ENCODE measurements around the gene IGSF21. TPM values are rescaled to one million over a fixed set of nuclear protein-coding genes. Genes with fewer than 3 reads are reported as not detected.
"Not testable (repeated sequence)": the region's sequence is repeated elsewhere in the genome, so short reads cannot be mapped to it uniquely, and the experiment has no call there.

Gene IGSF21
- total RNA-seq, 1 experiment from 2014 or later, result 30.5 TPM

GRCh38 chr1:18160290-18160942 lies 52.8 kb downstream of the IGSF21 start:
- H3K36me3 Mint-ChIP-seq, result 0 out of 2 replicates have a peak, but pooled peaks cover 2% of the 10 kb centered on the region
- ATAC-seq (no peak), DNase-seq (ENCODE audit: low spot score) (no peak)
- H3K27ac Mint-ChIP-seq, result no peak overlapping the region
- ChIA-PET CTCF (no interaction called here), POLR2A (interaction anchor here (0.6 kb wide), 1 partner anchor 555 kb away, joined by 3 read pairs; no protein-coding TSS in a partner anchor)
- no peaks in the 10 kb centered on the region; the same call in 1 of the 2 replicates for H3K27me3 Mint-ChIP-seq (ENCODE audit: low read depth)
- H3K9me3 Mint-ChIP-seq, result no peaks in the 10 kb centered on the region
- H3K4me3 Mint-ChIP-seq, result no peak overlapping the region
- peaks cover 5% of the 10 kb centered on the region for H3K4me1 Mint-ChIP-seq
- TF ChIP-seq CREM (CRISPR knock-in tag; IDR thresholded peaks at IDR 0.05) (no peak), NR2C2 (CRISPR knock-in tag; IDR thresholded peaks at IDR 0.05) (no peak), JAZF1 (CRISPR knock-in tag; IDR thresholded peaks at IDR 0.05) (no peak), ATF6 (CRISPR knock-in tag; IDR thresholded peaks at IDR 0.05) (no peak), ZMAT4 (CRISPR knock-in tag; IDR thresholded peaks at IDR 0.05) (no peak), AR (CRISPR knock-in tag; IDR thresholded peaks at IDR 0.05) (no peak)

- Mint-ChIP-seq H3K27ac (no peak overlapping the region), H3K4me3 (no peak overlapping the region), H3K9me3 (no peaks in the 10 kb centered on the region), H3K4me1 (peaks cover 13% of the 10 kb centered on the region), H3K36me3 (0 out of 2 replicates have a peak, but pooled peaks cover 2% of the 10 kb centered on the region), H3K27me3 (ENCODE audit: low read depth) (no peaks in the 10 kb centered on the region; the same call in 1 of the 2 replicates)
- DNase-seq (ENCODE audit: low spot score) (no peak), ATAC-seq (no peak)
- POLR2A ChIA-PET, result no interaction called here
- CTCF ChIA-PET, result no interaction called here
- TF ChIP-seq ZNF219 (CRISPR knock-in tag; IDR thresholded peaks at IDR 0.05; ENCODE audit: borderline replicate concordance) (no peak), E2F1 (CRISPR knock-in tag; IDR thresholded peaks at IDR 0.05) (no peak), JUN (CRISPR knock-in tag; IDR thresholded peaks at IDR 0.05) (no peak), ZBTB21 (CRISPR knock-in tag; IDR thresholded peaks at IDR 0.05; ENCODE audit: borderline replicate concordance) (no peak), FOXJ3 (CRISPR knock-in tag; IDR thresholded peaks at IDR 0.05; ENCODE audit: borderline replicate concordance) (no peak), OVOL2 (CRISPR knock-in tag; IDR thresholded peaks at IDR 0.05; ENCODE audit: borderline replicate concordance) (no peak)
Observed at GRCh38 chr1:18161690-18162089, 54.1 kb downstream of the IGSF21 start.

GRCh38 chr1:18165640-18166039 lies 58.0 kb downstream of the IGSF21 start:
- POLR2A ChIA-PET; H3K27me3 Mint-ChIP-seq (ENCODE audit: low read depth); H3K9me3 Mint-ChIP-seq; ATAC-seq; H3K36me3 Mint-ChIP-seq; DNase-seq (ENCODE audit: low spot score); H3K4me3 Mint-ChIP-seq: not testable (repeated sequence)
- peaks cover 15% of the 10 kb centered on the region for H3K4me1 Mint-ChIP-seq
- H3K27ac Mint-ChIP-seq, result peak overlapping the region; percentile 19; the same call in 1 of the 2 replicates
- CTCF ChIA-PET, result interaction anchor here (1.2 to 1.4 kb wide), 2 partner anchors 8 to 69 kb away, joined by 3 to 5 read pairs; no protein-coding TSS in a partner anchor

Data from WTC11 (cell line).